ACC112 (cell line): Measurements from ENCODE around the gene LMTK3.
A peak's percentile ranks its signal among the peaks of the same experiment; 100 is the strongest.

Source experiments
- H2AFZ ChIP-seq: fragments of 200-600 bp; sonication (generic); one replicate; pipeline ENCODE4 v1.6.0; 2017; ENCODE audit warnings: antibody characterized with exemption, low read length; ENCODE audit not compliant: unreplicated experiment
- H3K27ac ChIP-seq: fragments of 200-600 bp; sonication (generic); 2 replicates; pipeline ENCODE4 v1.5.1; 2014; ENCODE audit warnings: low read depth, mild to moderate bottlenecking, antibody characterized with exemption, low read length, moderate library complexity
- H3K27me3 ChIP-seq: fragments of 200-600 bp; sonication (generic); 2 replicates; pipeline ENCODE4 v1.6.1; 2014; ENCODE audit warnings: mild to moderate bottlenecking, antibody characterized with exemption, low read length, moderate library complexity, mixed read lengths; ENCODE audit not compliant: insufficient read depth
- H3K36me3 ChIP-seq: fragments of 200-600 bp; sonication (generic); 2 replicates; pipeline ENCODE4 v1.6.1; 2016; ENCODE audit warnings: mild to moderate bottlenecking, antibody characterized with exemption, low read length, moderate library complexity, mixed read lengths; ENCODE audit not compliant: insufficient read depth
- H3K4me1 ChIP-seq: fragments of 200-600 bp; sonication (generic); one replicate; pipeline ENCODE4 v1.6.1; 2016; ENCODE audit warnings: low read length, mixed read lengths; ENCODE audit not compliant: insufficient read depth, unreplicated experiment, control insufficient read depth
- H3K4me3 ChIP-seq: fragments of 200-600 bp; sonication (generic); 2 replicates; pipeline ENCODE4 v1.5.1; 2014; ENCODE audit warnings: mild to moderate bottlenecking, low read depth, low read length
- H3K79me2 ChIP-seq: fragments of 200-600 bp; sonication (generic); one replicate; pipeline ENCODE4 v1.6.0; 2016; ENCODE audit warnings: low read length; ENCODE audit not compliant: control insufficient read depth, unreplicated experiment, insufficient read depth

Gene LMTK3

DNA sequence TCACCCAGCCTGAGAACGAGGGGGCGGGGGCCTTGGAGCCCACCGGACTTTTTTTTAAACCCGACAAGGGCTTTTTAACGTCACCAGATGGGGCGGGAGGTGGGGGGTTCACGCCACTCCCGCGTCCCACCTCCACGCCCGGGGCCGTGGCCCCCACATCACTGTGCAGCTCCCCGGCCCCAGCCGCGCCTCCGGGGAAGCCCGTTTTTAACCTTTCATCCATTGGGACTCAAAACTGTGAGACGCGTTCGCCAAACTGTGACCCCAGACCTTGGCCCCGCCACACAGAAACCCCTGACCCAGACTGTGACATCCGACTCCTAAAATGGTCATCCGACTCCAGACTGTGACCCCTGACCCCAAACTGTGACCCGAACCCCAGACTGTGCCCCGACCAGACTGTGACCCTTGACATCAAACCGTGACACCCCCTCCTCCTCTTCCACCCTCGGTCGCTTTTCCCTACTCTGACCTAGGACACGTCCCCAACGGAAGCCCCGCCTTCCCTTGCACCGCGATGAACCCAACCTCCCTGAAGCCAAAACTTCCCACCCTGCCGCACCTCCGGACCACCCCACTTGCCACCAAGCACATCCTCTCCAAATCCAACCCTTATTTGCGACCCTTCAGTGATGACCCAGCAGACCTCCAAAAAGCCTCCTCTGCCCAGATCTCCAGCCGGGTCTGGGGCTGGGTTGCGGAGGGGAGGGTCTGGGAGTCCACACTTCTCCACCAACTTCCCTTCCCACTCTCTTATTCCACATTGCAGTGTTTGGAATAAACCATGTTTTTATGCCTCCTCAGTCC lies 67.3 kb downstream of the LMTK3 start:
- Histone ChIP-seq H3K4me1 (peaks cover 6% of the 10 kb centered on the region), H3K36me3 (no peaks in the 10 kb centered on the region; the same call in 1 of the 2 replicates), H3K27me3 (peaks cover 6% of the 10 kb centered on the region; the same call in 1 of the 2 replicates), H3K27ac (no peak overlapping the region), H3K79me2 (peaks cover 16% of the 10 kb centered on the region), H3K4me3 (peak overlapping the region; percentile 98), H2AFZ (no peak overlapping the region)

DNA sequence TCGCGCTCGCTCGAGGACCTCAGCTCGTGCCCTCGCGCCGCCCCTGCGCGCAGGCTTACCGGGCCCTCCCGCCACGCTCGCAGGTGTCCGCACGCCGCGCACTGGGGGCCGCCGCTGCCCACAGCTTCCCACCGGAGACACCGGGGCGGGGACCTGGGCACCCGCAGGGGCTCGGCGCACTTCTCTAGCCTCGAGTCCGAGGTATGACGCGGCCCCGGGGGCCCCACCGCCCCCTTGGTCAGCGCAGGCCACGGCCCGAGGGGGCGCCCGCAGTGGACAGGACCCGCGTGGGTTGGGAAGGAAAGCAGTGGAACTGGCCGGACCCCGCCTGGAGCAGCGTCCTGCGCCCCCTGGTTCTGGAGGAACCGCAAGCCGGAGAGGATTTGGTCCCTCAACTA lies 67.9 kb downstream of the LMTK3 start:
- H3K4me3 ChIP-seq = peak overlapping the region; percentile 98
- no peak overlapping the region for H2AFZ ChIP-seq
- H3K27me3 ChIP-seq = peaks cover 6% of the 10 kb centered on the region; the same call in 1 of the 2 replicates
- peaks cover 6% of the 10 kb centered on the region for H3K4me1 ChIP-seq
- H3K79me2 ChIP-seq = peaks cover 16% of the 10 kb centered on the region
- H3K27ac ChIP-seq = no peak overlapping the region
- no peaks in the 10 kb centered on the region; the same call in 1 of the 2 replicates for H3K36me3 ChIP-seq

DNA sequence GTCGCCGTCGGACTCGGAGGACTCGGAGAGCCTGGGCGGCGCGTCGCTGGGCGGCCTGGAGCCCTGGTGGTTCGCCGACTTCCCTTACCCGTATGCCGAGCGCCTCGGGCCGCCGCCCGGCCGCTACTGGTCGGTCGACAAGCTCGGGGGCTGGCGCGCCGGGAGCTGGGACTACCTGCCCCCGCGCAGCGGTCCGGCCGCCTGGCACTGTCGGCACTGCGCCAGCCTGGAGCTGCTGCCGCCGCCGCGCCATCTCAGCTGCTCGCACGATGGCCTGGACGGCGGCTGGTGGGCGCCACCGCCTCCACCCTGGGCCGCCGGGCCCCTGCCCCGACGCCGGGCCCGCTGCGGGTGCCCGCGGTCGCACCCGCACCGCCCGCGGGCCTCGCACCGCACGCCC lies 68.4 kb downstream of the LMTK3 start:
- no peak overlapping the region for H3K4me3 ChIP-seq
- H2AFZ ChIP-seq = no peak overlapping the region
- H3K27me3 ChIP-seq = peaks cover 6% of the 10 kb centered on the region; the same call in 1 of the 2 replicates
- no peak overlapping the region for H3K27ac ChIP-seq
- no peaks in the 10 kb centered on the region; the same call in 1 of the 2 replicates for H3K36me3 ChIP-seq
- H3K4me1 ChIP-seq = peaks cover 6% of the 10 kb centered on the region
- peaks cover 16% of the 10 kb centered on the region for H3K79me2 ChIP-seq

DNA sequence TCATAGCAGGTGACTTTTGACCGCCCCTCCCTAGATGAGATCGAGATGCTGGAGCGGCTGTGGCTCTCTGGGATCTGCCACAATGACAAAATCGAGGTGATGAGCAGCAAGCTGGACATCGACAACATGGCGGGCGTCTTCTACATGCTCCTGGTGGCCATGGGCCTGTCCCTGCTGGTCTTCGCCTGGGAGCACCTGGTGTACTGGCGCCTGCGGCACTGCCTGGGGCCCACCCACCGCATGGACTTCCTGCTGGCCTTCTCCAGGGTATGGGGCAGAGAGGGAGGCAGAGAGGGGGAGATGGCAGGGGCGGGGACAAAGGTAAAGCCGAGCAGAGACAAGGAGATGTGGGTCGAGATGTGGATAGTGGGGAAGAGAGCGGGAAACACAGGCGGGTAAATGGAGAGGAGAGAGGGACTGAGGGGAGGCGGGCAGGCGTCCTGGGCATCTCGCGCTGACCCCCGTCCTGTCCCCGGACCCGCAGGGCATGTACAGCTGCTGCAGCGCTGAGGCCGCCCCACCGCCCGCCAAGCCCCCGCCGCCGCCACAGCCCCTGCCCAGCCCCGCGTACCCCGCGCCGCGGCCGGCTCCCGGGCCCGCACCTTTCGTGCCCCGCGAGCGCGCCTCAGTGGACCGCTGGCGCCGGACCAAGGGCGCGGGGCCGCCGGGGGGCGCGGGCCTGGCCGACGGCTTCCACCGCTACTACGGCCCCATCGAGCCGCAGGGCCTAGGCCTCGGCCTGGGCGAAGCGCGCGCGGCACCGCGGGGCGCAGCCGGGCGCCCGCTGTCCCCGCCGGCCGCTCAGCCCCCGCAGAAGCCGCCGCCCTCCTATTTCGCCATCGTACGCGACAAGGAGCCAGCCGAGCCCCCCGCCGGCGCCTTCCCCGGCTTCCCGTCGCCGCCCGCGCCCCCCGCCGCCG lies 69.3 kb downstream of the LMTK3 start:
- H3K4me3 ChIP-seq = no peak overlapping the region
- no peak overlapping the region for H2AFZ ChIP-seq
- H3K27me3 ChIP-seq = peaks cover 6% of the 10 kb centered on the region; the same call in 1 of the 2 replicates
- H3K79me2 ChIP-seq = peaks cover 10% of the 10 kb centered on the region
- H3K36me3 ChIP-seq = no peaks in the 10 kb centered on the region; the same call in 1 of the 2 replicates
- H3K27ac ChIP-seq = no peak overlapping the region
- peaks cover 6% of the 10 kb centered on the region for H3K4me1 ChIP-seq

DNA sequence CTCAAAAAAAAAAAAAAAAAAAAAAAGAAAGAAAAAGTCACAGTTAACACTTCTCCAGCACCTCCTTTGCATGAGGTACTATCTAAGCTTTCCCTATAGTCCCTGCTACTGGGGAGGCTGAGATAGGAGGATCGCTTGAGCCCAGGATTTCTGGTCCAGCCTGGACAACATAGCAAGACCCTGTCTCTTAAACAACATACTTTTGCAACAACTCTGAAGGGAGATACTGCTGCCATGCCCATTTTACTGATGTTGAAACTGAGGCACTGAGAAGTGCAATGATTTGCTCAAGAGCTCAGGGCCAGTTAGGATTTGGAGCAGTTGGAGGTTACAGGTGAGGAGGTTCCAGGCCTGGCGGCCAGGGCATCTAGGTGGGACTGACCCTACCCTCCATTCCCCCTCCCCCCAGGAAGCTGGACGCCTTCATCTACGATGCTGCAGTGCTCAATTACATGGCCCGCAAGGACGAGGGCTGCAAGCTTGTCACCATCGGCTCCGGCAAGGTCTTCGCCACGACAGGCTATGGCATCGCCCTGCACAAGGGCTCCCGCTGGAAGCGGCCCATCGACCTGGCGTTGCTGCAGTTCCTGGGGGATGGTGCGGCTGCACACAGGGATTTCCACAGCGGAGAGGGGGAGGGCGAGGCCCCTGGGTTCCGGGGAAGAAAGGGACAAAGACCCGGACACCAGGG lies 70.1 kb downstream of the LMTK3 start:
- Histone ChIP-seq H3K4me3 (no peak overlapping the region), H3K27ac (no peak overlapping the region), H3K27me3 (peaks cover 6% of the 10 kb centered on the region; the same call in 1 of the 2 replicates), H3K36me3 (no peaks in the 10 kb centered on the region), H2AFZ (no peak overlapping the region), H3K4me1 (peaks cover 6% of the 10 kb centered on the region), H3K79me2 (peaks cover 6% of the 10 kb centered on the region)

DNA sequence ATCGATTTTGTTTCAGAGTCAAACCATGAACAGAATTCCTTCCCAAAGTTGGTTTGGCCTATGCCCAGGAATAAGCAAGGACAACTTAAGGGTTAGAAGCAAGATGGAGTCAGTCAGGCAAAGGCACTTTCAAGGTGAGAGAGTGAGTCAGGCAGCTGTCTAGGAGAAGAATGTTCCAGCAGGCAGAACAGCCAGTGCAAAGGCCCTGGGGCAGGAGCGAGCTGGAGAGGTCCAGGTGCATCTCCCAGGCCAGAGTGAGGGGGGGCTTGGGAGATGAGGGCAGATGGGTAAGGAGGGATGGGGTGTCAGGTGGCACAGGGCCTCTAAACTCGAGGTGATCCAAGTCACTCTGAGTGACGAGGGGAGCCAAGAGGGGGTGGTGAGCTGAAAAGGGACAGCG lies 75.0 kb downstream of the LMTK3 start:
- Histone ChIP-seq H2AFZ (no peak overlapping the region), H3K4me3 (no peak overlapping the region), H3K36me3 (no peaks in the 10 kb centered on the region), H3K27me3 (no peaks in the 10 kb centered on the region), H3K79me2 (no peaks in the 10 kb centered on the region), H3K4me1 (no peaks in the 10 kb centered on the region), H3K27ac (no peak overlapping the region)
